Fibroblast of lung (primary cell): ENCODE results near the gene GNAT3. TPM values are rescaled to one million over a fixed set of nuclear protein-coding genes. Genes with fewer than 3 reads are reported as not detected.

Experiments used
- DNase-seq, 2 donors: peaks; one replicate each; pipeline versions ENCODE4 v3.0.0 to v3.0.0-alpha.2; 2010; ENCODE audit warnings: low read depth in 2 of 2
- H2AFZ ChIP-seq: 2 replicates; pipeline ENCODE4 v1.5.1; 2012; ENCODE audit warnings: low read length, control low read depth, inconsistent platforms
- H3K27ac ChIP-seq: 2 replicates; pipeline ENCODE4 v1.5.1; 2011; ENCODE audit warnings: low read length, control low read depth; ENCODE audit not compliant: insufficient read depth
- H3K27me3 ChIP-seq: 2 replicates; pipeline ENCODE4 v1.5.1; 2011; ENCODE audit warnings: mild to moderate bottlenecking, low read length; ENCODE audit not compliant: control insufficient read depth, insufficient read depth
- H3K36me3 ChIP-seq: 2 replicates; pipeline ENCODE4 v1.5.1; 2011; ENCODE audit warnings: low read length; ENCODE audit not compliant: control insufficient read depth, insufficient read depth
- H3K4me1 ChIP-seq: 2 replicates; pipeline ENCODE4 v1.5.1; 2011; ENCODE audit warnings: low read length; ENCODE audit not compliant: control insufficient read depth, insufficient read depth; ENCODE audit errors: extremely low read depth
- H3K4me2 ChIP-seq: 2 replicates; pipeline ENCODE4 v1.5.1; 2011; ENCODE audit warnings: low read length, control low read depth; ENCODE audit not compliant: insufficient read depth; ENCODE audit errors: extremely low read depth
- H3K4me3 ChIP-seq, 4 experiments: fragments of 200-600 bp in 1 of 4; sonication (generic) in 1 of 4; replicated peaks in 1 of 4; 2 replicates each; pipeline ENCODE4 v1.5.1; 2011 to 2016; ENCODE audit warnings: low read length in 4 of 4, low read depth in 3 of 4, mild to moderate bottlenecking in 3 of 4, control low read depth in 2 of 4, inconsistent platforms in 1 of 4, mixed read lengths in 1 of 4; ENCODE audit not compliant: insufficient read depth in 1 of 4; ENCODE audit errors: control extremely low read depth in 1 of 4
- H3K79me2 ChIP-seq: 2 replicates; pipeline ENCODE4 v1.5.1; 2012; ENCODE audit warnings: mild to moderate bottlenecking, low read length, inconsistent platforms; ENCODE audit not compliant: control insufficient read depth, insufficient read depth
- H3K9ac ChIP-seq: 2 replicates; pipeline ENCODE4 v1.5.1; 2011; ENCODE audit warnings: mild to moderate bottlenecking, low read length, control low read depth; ENCODE audit not compliant: insufficient read depth
- H3K9me3 ChIP-seq: 2 replicates; pipeline ENCODE4 v1.5.1; 2012; ENCODE audit warnings: low read depth, low read length; ENCODE audit not compliant: control insufficient read depth, insufficient read depth
- H4K20me1 ChIP-seq: 2 replicates; pipeline ENCODE4 v1.5.1; 2011; ENCODE audit warnings: low read length; ENCODE audit not compliant: control insufficient read depth, insufficient read depth; ENCODE audit errors: extremely low read depth
- EZH2 ChIP-seq: IDR thresholded peaks from 2 replicates; pipeline ENCODE4 v1.5.1; 2012; ENCODE audit warnings: low read length, control low read depth, mild to moderate bottlenecking; ENCODE audit errors: missing control alignments
- polyA plus RNA-seq, 2 donors: library from polyadenylated mRNA; depleted of rRNA in 1 of 2; stranded (reverse) in 1 of 2; unstranded in 1 of 2; fragments of >200 nt; gene quantifications; 2 replicates each; pipeline ENCODE4 v1.2.1, GENCODE V29; 2011 to 2012; ENCODE audit warnings: missing spikeins in 1 of 2
- total RNA-seq: library from RNA; depleted of rRNA; stranded (reverse); fragments of >200 nt; gene quantifications from 2 replicates; pipeline ENCODE4 v1.2.1, GENCODE V29; 2014
- TF ChIP-seq, protein P1 (sequence below), 2 donors: IDR thresholded peaks in 1 of 2; conservative IDR thresholded peaks in 1 of 2; 1 replicate in 1 of 2; 2 replicates in 1 of 2; pipeline ENCODE4 v1.5.1; 2011 to 2012; ENCODE audit warnings: low read length in 2 of 2, control low read depth in 1 of 2, inconsistent platforms in 1 of 2, low read depth in 1 of 2, mild to moderate bottlenecking in 1 of 2

Gene GNAT3
- total and polyA plus RNA-seq, 2 donors (not counting 1 experiment from before 2014, with no cell fraction given) = not detected

DNA sequence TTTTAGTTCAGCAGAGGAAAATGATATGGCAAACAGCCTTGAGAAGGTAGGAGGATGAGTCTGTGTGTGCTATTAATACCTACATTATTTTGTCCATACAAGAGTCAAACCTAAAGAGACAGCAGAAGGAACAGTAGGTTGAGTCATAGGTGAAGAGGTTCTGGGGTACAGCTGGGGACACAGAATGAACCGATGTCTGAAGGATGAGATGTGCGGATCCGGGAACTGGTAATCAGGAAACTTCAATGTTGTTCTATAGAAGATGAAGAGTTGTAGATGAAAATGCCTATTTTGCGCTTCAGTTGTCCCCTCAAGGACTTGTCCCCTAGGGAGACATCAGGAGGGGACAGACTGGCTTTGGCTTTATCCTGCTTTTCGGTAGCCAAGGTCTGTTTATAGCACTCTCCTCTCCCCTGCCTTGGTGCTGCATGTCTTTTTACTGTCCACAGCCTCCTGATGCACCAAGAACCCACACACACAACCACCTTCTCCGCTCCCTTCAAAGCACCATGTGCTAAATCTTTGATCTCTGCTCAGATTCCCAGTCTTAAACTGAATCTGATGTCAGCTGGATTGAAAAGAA is 94.6 kb downstream of the GNAT3 start:
- Histone ChIP-seq H4K20me1 (no peaks in the 10 kb centered on the region), H3K4me1 (no peaks in the 10 kb centered on the region), H3K27ac (no peak overlapping the region), H3K79me2 (no peaks in the 10 kb centered on the region), H3K9ac (no peak overlapping the region), H3K4me2 (no peak overlapping the region), H3K9me3 (no peaks in the 10 kb centered on the region), H3K4me3 (no peak overlapping the region), H3K27me3 (no peaks in the 10 kb centered on the region), H2AFZ (no peak overlapping the region), H3K36me3 (no peaks in the 10 kb centered on the region)
- TF ChIP-seq, protein P1, sequence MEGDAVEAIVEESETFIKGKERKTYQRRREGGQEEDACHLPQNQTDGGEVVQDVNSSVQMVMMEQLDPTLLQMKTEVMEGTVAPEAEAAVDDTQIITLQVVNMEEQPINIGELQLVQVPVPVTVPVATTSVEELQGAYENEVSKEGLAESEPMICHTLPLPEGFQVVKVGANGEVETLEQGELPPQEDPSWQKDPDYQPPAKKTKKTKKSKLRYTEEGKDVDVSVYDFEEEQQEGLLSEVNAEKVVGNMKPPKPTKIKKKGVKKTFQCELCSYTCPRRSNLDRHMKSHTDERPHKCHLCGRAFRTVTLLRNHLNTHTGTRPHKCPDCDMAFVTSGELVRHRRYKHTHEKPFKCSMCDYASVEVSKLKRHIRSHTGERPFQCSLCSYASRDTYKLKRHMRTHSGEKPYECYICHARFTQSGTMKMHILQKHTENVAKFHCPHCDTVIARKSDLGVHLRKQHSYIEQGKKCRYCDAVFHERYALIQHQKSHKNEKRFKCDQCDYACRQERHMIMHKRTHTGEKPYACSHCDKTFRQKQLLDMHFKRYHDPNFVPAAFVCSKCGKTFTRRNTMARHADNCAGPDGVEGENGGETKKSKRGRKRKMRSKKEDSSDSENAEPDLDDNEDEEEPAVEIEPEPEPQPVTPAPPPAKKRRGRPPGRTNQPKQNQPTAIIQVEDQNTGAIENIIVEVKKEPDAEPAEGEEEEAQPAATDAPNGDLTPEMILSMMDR (conservative IDR thresholded peaks at IDR 0.05 in 1 of 2, IDR thresholded peaks at IDR 0.05 in 1 of 2; ENCODE audit: low read depth in 1 of 2, low read length in 2 of 2) = no peak
- TF ChIP-seq EZH2 = no peak
- no peak for DNase-seq

DNA sequence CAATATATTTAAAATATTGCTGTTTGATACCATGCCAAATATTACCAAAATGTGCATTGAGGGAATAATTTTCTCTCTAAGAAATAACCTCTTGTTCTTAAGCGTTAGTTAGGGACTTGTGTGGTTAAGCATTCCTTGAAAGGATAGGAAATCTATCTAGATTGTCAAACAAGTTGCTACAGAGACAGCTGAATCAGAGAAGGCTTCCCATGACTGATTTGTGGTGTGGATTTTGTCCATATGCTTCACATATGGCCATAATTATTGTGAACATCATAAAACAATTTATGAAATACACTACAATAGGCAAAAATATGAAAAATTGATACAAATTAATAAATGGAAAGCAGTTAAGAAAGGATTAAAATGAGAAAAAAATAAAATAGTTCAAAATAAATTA is 96.3 kb downstream of the GNAT3 start:
- Histone ChIP-seq H2AFZ (no peak overlapping the region), H3K4me3 (no peak overlapping the region), H3K36me3 (no peaks in the 10 kb centered on the region), H4K20me1 (no peaks in the 10 kb centered on the region), H3K9ac (no peak overlapping the region), H3K9me3 (no peaks in the 10 kb centered on the region), H3K4me2 (no peak overlapping the region), H3K27me3 (no peaks in the 10 kb centered on the region), H3K27ac (no peak overlapping the region), H3K79me2 (no peaks in the 10 kb centered on the region), H3K4me1 (peaks cover 2% of the 10 kb centered on the region)
- peak; percentile 18 to 68 for DNase-seq
- TF ChIP-seq EZH2 = no peak
- TF ChIP-seq, protein P1 (conservative IDR thresholded peaks at IDR 0.05 in 1 of 2, IDR thresholded peaks at IDR 0.05 in 1 of 2; ENCODE audit: low read depth in 1 of 2, low read length in 2 of 2) = no peak

DNA sequence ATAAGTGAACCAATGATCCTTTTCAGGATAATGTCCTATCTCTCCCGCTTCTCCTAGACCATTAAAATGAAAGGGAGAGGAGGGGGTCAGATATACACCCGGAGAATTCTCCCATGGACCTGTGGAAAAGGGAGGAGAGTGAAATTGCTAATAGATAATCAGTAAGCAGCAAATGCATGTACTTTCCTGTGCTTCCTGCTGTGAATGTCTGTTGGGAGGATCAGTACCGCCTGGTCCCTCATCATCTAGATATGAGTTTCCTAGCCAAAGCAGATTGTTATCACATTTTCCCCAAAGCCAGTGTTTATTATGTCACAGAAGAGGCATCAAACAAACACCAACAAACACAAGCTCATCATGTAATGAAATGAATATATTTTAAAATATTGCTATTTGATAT is 96.8 kb downstream of the GNAT3 start:
- Histone ChIP-seq H3K27me3 (no peaks in the 10 kb centered on the region), H3K4me2 (no peak overlapping the region), H3K36me3 (no peaks in the 10 kb centered on the region), H3K9ac (no peak overlapping the region), H3K4me3 (no peak overlapping the region), H3K27ac (no peak overlapping the region), H3K79me2 (no peaks in the 10 kb centered on the region), H4K20me1 (no peaks in the 10 kb centered on the region), H2AFZ (no peak overlapping the region), H3K4me1 (peaks cover 2% of the 10 kb centered on the region), H3K9me3 (no peaks in the 10 kb centered on the region)
- no peak for DNase-seq
- TF ChIP-seq, protein P1 (conservative IDR thresholded peaks at IDR 0.05 in 1 of 2, IDR thresholded peaks at IDR 0.05 in 1 of 2; ENCODE audit: low read depth in 1 of 2, low read length in 2 of 2) = no peak
- TF ChIP-seq EZH2 = no peak
